K562 (cell line): ENCODE measurements around the gene IL25. TPM values are rescaled to one million over a fixed set of nuclear protein-coding genes. Genes with fewer than 3 reads are reported as not detected.

Source experiments
- ATAC-seq: fragments of 200-7000 bp; cut with Tn5 transposase; 3 replicates; pipeline ENCODE4 v1.9.1; 2020; ENCODE audit warnings: moderate library complexity
- BruUV-seq: library from RNA; stranded (reverse); fragments of 400-500 nt; replicated peaks from 2 replicates; lab custom pipeline; 2021; lab: Mats Ljungman, UMichigan
- CTCF ChIA-PET: fragments of 300-600 bp; formaldehyde crosslinking; extraction: SDS; loops from one replicate; lab custom pipeline; 2021; ENCODE audit warnings: low intra/inter-chr PET ratio; lab: Yijun Ruan, JAX
- POLR2A ChIA-PET: fragments of 300-600, 350-650 bp; sonication (Branson Sonifier 250); formaldehyde crosslinking; extraction: SDS; loops from one replicate; lab custom pipeline; 2021; ENCODE audit warnings: antibody characterized with exemption, inconsistent platforms; lab: Yijun Ruan, JAX
- DNase-seq, 4 experiments: peaks; one replicate each; pipeline versions ENCODE4 v3.0.0 to v3.0.0-alpha.2; 2011 to 2018; ENCODE audit warnings: low spot score in 3 of 4, mixed read lengths in 3 of 4; ENCODE audit errors: extremely low read depth in 1 of 4
- FAIRE-seq: peaks from 2 replicates; lab custom pipeline; 2011; peaks lifted over from hg19 to GRCh38; lab: Jason Lieb, UNC
- H2AFZ ChIP-seq: 2 replicates; pipeline ENCODE4 v1.6.0; 2011; ENCODE audit warnings: low read depth, low read length, control low read depth, inconsistent platforms
- H3K27ac ChIP-seq: fragments of 200-600 bp; 3 replicates; pipeline ENCODE4 v1.8.0; 2011; ENCODE audit warnings: low read depth, mild to moderate bottlenecking, control low read depth, inconsistent platforms, low read length, moderate library complexity, mixed read lengths; ENCODE audit errors: extremely low read depth
- H3K27me3 ChIP-seq, 2 experiments: fragments of 300-600 bp in 1 of 2; 2 replicates in 1 of 2; 3 replicates in 1 of 2; pipeline versions ENCODE4 v1.6.0 to v1.8.0; 2011; ENCODE audit warnings: inconsistent platforms in 2 of 2, low read length in 2 of 2, mild to moderate bottlenecking in 1 of 2, mixed read lengths in 1 of 2, moderate library complexity in 1 of 2; ENCODE audit not compliant: control insufficient read depth in 2 of 2, insufficient read depth in 2 of 2
- H3K36me3 ChIP-seq: fragments of 300-600 bp; 3 replicates; pipeline ENCODE4 v1.8.0; 2011; ENCODE audit warnings: mild to moderate bottlenecking, low read length, inconsistent platforms; ENCODE audit not compliant: control insufficient read depth, insufficient read depth
- H3K4me1 ChIP-seq, 2 experiments: fragments of 200-600 bp in 1 of 2; replicated peaks in 1 of 2; 2 replicates in 1 of 2; 3 replicates in 1 of 2; pipeline versions ENCODE4 v1.5.1 to v1.8.0; 2011; ENCODE audit warnings: inconsistent platforms in 2 of 2, low read length in 2 of 2, mild to moderate bottlenecking in 1 of 2, mixed read lengths in 1 of 2, moderate library complexity in 1 of 2; ENCODE audit not compliant: control insufficient read depth in 2 of 2, insufficient read depth in 2 of 2
- H3K4me2 ChIP-seq: 2 replicates; pipeline ENCODE4 v1.6.1; 2011; ENCODE audit warnings: low read length, control low read depth, inconsistent platforms, mixed read lengths; ENCODE audit not compliant: insufficient read depth
- H3K4me3 ChIP-seq: fragments of 200-600 bp; sonication (generic), shearing (Covaris generic); 2 replicates; pipeline ENCODE4 v1.5.1; 2016; ENCODE audit warnings: control low read depth, inconsistent platforms
- H3K79me2 ChIP-seq: fragments of 200-600 bp; 3 replicates; pipeline ENCODE4 v1.8.0; 2011; ENCODE audit warnings: low read length, inconsistent platforms; ENCODE audit not compliant: control insufficient read depth, insufficient read depth
- H3K9ac ChIP-seq, 2 experiments: 2 replicates each; pipeline versions ENCODE4 v1.6.0 to v1.6.1; 2011; ENCODE audit warnings: low read depth in 2 of 2, low read length in 2 of 2, control low read depth in 1 of 2, inconsistent platforms in 1 of 2, mild to moderate bottlenecking in 1 of 2, mixed read lengths in 1 of 2; ENCODE audit not compliant: insufficient read depth in 1 of 2
- H3K9me1 ChIP-seq: one replicate; pipeline ENCODE4 v1.6.0; 2011; ENCODE audit warnings: inconsistent platforms, mild to moderate bottlenecking, low read length, moderate library complexity; ENCODE audit not compliant: control insufficient read depth, insufficient read depth
- H3K9me3 ChIP-seq: replicated peaks from 2 replicates; pipeline ENCODE4 v1.5.1; 2011; ENCODE audit warnings: low read depth, low read length, inconsistent platforms; ENCODE audit not compliant: control insufficient read depth, insufficient read depth
- H4K20me1 ChIP-seq: replicated peaks from 2 replicates; pipeline ENCODE4 v1.6.1; 2011; ENCODE audit warnings: low read length, inconsistent platforms, mixed read lengths; ENCODE audit not compliant: control insufficient read depth, insufficient read depth
- C11orf30 ChIP-seq: fragments of 450-650 bp; IDR thresholded peaks from 2 replicates; pipeline ENCODE4 v1.6.1; 2016; ENCODE audit warnings: low read depth, mild to moderate bottlenecking
- DPF2 ChIP-seq: fragments of 450-650 bp; IDR thresholded peaks from 2 replicates; pipeline ENCODE4 v1.6.1; 2016
- FOXJ2 ChIP-seq: fragments of 200-800 bp; sonication (Bioruptor generic); IDR thresholded peaks from 2 replicates; pipeline ENCODE4 v1.6.1; 2016; ENCODE audit warnings: missing genetic modification characterization, missing compliant biosample characterization
- SUPT5H ChIP-seq: fragments of 450-650 bp; IDR thresholded peaks from 2 replicates; pipeline ENCODE4 v1.6.1; 2016
- ZC3H11A ChIP-seq: IDR thresholded peaks from 2 replicates; pipeline ENCODE4 v1.6.1; 2012; ENCODE audit warnings: low read depth, low read length, improper control_type of control experiment
- ZNF696 ChIP-seq: fragments of 250-450 bp; sonication (Bioruptor Pico); conservative IDR thresholded peaks from 2 replicates; pipeline ENCODE4 v1.4.0; 2020; ENCODE audit warnings: mild to moderate bottlenecking, moderate library complexity
- WGBS: fragments of 100-300 bp; shearing (Covaris generic); methylation state at CpG from one replicate; pipeline ENCODE4 v1.1.6; 2016; ENCODE audit warnings: low coverage, mixed read lengths; ENCODE audit not compliant: insufficient coverage; ENCODE audit errors: missing lambda C conversion rate; 5-methylcytosine and 5-hydroxymethylcytosine counted together
- in situ Hi-C: fragments of 300-500 bp; cut with MboI; formaldehyde crosslinking; loops from 4 replicates; pipeline ENCODE4 v1.15.0; 2018; ENCODE audit warnings: inconsistent platforms, mixed read lengths
- intact Hi-C: fragments of 100-400 bp; cut with micrococcal nuclease; formaldehyde crosslinking; loops from 2 replicates; pipeline ENCODE4 v1.14.2; 2022
- polyA plus RNA-seq, 8 experiments: library from polyadenylated mRNA; depleted of rRNA in 4 of 8; stranded (reverse) in 5 of 8; unstranded in 3 of 8; fragments of >200 nt; fragmentation: Nextera tagmentation in 2 of 8; fragmentation: Illumina TruSeq in 1 of 8; extraction: Ambion mirVana in 2 of 8; extraction: Trizol in 1 of 8; gene quantifications; 2 replicates each; pipeline versions ENCODE4 v1.2.1 to v1.2.3, GENCODE V29; 2011 to 2014; ENCODE audit warnings: inconsistent platforms in 1 of 8, missing spikeins in 1 of 8
- total RNA-seq, 7 experiments: library from RNA; depleted of rRNA in 6 of 7; stranded (reverse); fragments of >200 nt in 6 of 7; fragmentation: Illumina TruSeq in 2 of 7; extraction: Trizol in 2 of 7; gene quantifications; 2 replicates each; pipeline versions ENCODE4 v1.2.1 to v1.2.3, GENCODE V29; 2011 to 2021; ENCODE audit warnings: low replicate concordance in 1 of 7
- TF ChIP-seq, protein P1 (sequence below), 2 experiments: fragments of 450-650 bp in 1 of 2; sonication (generic) in 1 of 2; formaldehyde crosslinking in 1 of 2; IDR thresholded peaks; 2 replicates each; pipeline versions ENCODE4 v1.7.1 to v1.9.0; 2016 to 2022; ENCODE audit warnings: inconsistent platforms in 1 of 2, mild to moderate bottlenecking in 1 of 2, missing genetic modification reagents in 1 of 2
- TF ChIP-seq, protein P2 (sequence below): fragments of 450-650 bp; IDR thresholded peaks from 2 replicates; pipeline ENCODE4 v1.6.1; 2018; ENCODE audit warnings: mild to moderate bottlenecking, low read depth; ENCODE audit not compliant: partially characterized antibody

The IL25 gene
- total and polyA plus RNA-seq, 9 of the 15 experiments (the other 6 are each of a cell fraction or from before 2014, with no cell fraction given), result not detected

DNA sequence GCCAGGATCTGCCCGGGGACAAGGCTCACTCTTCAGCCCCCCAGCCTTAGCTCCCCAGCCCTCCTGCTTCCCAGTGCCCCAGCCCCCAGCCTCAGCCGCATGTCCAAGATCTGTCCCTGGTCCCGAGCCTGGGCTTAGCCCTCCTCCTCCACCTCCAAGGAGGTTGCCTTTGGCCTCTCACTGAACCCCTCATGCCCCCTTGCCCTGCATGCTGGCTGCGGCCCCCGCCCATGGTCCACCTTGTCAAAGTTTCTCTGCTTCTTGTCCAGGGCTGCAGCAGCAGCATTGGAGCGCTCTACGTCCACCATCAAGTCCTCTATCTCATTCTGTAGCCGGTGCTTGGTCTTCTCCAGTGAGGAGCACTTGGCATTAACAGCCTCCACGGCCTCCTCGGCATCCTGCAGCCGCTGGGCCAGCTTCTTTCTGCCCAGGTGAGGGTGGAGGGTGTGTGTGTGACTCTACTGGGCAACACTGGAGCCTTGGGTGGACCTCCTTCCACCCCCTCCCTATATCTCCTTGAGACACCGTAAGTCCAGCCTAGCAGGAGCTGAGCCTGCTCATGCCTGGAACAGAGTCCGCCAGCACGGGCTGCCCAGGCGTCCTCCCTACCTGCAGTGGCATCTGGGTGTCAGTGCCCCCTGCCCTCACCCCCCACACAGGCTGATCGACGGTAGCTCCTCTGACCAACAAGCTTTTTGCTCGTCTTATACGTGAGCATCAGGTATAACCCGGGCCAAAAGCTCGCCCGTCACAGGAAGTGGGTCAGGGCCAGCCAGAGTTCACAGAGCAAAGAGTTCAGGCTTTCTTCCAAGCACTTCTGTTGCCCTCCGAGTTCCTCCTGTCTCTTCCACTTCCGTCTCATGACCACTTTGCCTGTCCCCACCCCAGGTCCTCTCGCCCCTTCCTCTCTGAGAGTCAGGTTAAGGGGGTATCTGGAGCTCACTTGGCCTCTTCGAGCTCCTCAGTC, 15.6 kb downstream of the IL25 start:
- in situ Hi-C loops, result loop anchor here (10.0 kb wide), 1 partner anchor 123 kb away; no protein-coding TSS in a partner anchor
- WGBS, result 10% methylated on average over 23 of the region's 26 CpGs
- TF ChIP-seq DPF2 (no peak), FOXJ2 (tag) (no peak), ZNF696 (no peak), C11orf30 (no peak), SUPT5H (no peak), ZC3H11A (no peak)
- TF ChIP-seq, protein P1, sequence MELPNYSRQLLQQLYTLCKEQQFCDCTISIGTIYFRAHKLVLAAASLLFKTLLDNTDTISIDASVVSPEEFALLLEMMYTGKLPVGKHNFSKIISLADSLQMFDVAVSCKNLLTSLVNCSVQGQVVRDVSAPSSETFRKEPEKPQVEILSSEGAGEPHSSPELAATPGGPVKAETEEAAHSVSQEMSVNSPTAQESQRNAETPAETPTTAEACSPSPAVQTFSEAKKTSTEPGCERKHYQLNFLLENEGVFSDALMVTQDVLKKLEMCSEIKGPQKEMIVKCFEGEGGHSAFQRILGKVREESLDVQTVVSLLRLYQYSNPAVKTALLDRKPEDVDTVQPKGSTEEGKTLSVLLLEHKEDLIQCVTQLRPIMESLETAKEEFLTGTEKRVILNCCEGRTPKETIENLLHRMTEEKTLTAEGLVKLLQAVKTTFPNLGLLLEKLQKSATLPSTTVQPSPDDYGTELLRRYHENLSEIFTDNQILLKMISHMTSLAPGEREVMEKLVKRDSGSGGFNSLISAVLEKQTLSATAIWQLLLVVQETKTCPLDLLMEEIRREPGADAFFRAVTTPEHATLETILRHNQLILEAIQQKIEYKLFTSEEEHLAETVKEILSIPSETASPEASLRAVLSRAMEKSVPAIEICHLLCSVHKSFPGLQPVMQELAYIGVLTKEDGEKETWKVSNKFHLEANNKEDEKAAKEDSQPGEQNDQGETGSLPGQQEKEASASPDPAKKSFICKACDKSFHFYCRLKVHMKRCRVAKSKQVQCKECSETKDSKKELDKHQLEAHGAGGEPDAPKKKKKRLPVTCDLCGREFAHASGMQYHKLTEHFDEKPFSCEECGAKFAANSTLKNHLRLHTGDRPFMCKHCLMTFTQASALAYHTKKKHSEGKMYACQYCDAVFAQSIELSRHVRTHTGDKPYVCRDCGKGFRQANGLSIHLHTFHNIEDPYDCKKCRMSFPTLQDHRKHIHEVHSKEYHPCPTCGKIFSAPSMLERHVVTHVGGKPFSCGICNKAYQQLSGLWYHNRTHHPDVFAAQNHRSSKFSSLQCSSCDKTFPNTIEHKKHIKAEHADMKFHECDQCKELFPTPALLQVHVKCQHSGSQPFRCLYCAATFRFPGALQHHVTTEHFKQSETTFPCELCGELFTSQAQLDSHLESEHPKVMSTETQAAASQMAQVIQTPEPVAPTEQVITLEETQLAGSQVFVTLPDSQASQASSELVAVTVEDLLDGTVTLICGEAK (IDR thresholded peaks at IDR 0.05), result no peak
- TF ChIP-seq, protein P1 (CRISPR knock-in tag; IDR thresholded peaks at IDR 0.05), result no peak
- TF ChIP-seq, protein P2, sequence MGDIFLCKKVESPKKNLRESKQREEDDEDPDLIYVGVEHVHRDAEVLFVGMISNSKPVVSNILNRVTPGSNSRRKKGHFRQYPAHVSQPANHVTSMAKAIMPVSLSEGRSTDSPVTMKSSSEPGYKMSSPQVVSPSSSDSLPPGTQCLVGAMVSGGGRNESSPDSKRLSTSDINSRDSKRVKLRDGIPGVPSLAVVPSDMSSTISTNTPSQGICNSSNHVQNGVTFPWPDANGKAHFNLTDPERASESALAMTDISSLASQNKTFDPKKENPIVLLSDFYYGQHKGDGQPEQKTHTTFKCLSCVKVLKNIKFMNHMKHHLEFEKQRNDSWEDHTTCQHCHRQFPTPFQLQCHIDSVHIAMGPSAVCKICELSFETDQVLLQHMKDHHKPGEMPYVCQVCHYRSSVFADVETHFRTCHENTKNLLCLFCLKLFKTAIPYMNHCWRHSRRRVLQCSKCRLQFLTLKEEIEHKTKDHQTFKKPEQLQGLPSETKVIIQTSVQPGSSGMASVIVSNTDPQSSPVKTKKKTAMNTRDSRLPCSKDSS, result no peak

More for the DNA sequence above, 15.6 kb downstream of the IL25 start:
- CTCF ChIA-PET, result no interaction called here
- Histone ChIP-seq H3K9me3 (no peaks in the 10 kb centered on the region), H3K36me3 (no peaks in the 10 kb centered on the region), H3K9me1 (no peaks in the 10 kb centered on the region), H3K4me2 (no peak overlapping the region), H2AFZ (no peak overlapping the region), H4K20me1 (no peaks in the 10 kb centered on the region), H3K4me3 (no peak overlapping the region), H3K79me2 (no peaks in the 10 kb centered on the region), H3K4me1 (peaks cover 0 to 11% of the 10 kb centered on the region in 2 experiments; a peak in 2 of 5 replicates), H3K27ac (no peak overlapping the region), H3K9ac (peak overlapping the region in 1 of 2 experiments; percentile 45; a peak in 2 of 4 replicates), H3K27me3 (peaks cover 24 to 64% of the 10 kb centered on the region in 2 experiments; a peak in 3 of 5 replicates)
- intact Hi-C loops, result no loop called here
- ATAC-seq (no peak), FAIRE-seq (no peak), DNase-seq (no peak)
- POLR2A ChIA-PET, result interaction anchor here (0.6 to 1.0 kb wide), 5 partner anchors 8 to 36 kb away, joined by 3 to 4 read pairs (median 3); no protein-coding TSS in a partner anchor
- no TSS peak for BruUV-seq
